HAP-1 (cell line): ENCODE measurements around the gene B4GALT1.

ENCODE experiments used
- DNase-seq, 2 experiments: peaks; one replicate each; pipeline ENCODE4 v3.0.0-alpha.2; 2016 to 2020; ENCODE audit warnings: low spot score in 2 of 2
- H3K27me3 ChIP-seq: fragments of 250-450 bp; sonication (Bioruptor Pico); 2 replicates; pipeline ENCODE4 v1.5.1; 2020; ENCODE audit warnings: low read depth, mild to moderate bottlenecking, moderate library complexity
- H3K36me3 ChIP-seq: fragments of 250-450 bp; sonication (Bioruptor Pico); replicated peaks from 2 replicates; pipeline ENCODE4 v1.5.1; 2020; ENCODE audit warnings: mild to moderate bottlenecking
- H3K4me1 ChIP-seq: fragments of 250-450 bp; sonication (Bioruptor Pico); 2 replicates; pipeline ENCODE4 v1.5.1; 2020; ENCODE audit warnings: mild to moderate bottlenecking
- H3K4me3 ChIP-seq: fragments of 250-450 bp; sonication (Bioruptor Pico); 2 replicates; pipeline ENCODE4 v1.5.1; 2020; ENCODE audit warnings: mild to moderate bottlenecking, moderate library complexity
- H3K9me3 ChIP-seq: fragments of 250-450 bp; sonication (Bioruptor Pico); 2 replicates; pipeline ENCODE4 v1.5.1; 2020; ENCODE audit warnings: mild to moderate bottlenecking, moderate library complexity
- in situ Hi-C: fragments of 300-500 bp; cut with MboI; formaldehyde crosslinking; loops from 3 replicates; pipeline ENCODE4 v1.14.3; 2020; ENCODE audit warnings: low sequenced_read_pairs, inconsistent platforms, mixed read lengths

B4GALT1 gene

DNA sequence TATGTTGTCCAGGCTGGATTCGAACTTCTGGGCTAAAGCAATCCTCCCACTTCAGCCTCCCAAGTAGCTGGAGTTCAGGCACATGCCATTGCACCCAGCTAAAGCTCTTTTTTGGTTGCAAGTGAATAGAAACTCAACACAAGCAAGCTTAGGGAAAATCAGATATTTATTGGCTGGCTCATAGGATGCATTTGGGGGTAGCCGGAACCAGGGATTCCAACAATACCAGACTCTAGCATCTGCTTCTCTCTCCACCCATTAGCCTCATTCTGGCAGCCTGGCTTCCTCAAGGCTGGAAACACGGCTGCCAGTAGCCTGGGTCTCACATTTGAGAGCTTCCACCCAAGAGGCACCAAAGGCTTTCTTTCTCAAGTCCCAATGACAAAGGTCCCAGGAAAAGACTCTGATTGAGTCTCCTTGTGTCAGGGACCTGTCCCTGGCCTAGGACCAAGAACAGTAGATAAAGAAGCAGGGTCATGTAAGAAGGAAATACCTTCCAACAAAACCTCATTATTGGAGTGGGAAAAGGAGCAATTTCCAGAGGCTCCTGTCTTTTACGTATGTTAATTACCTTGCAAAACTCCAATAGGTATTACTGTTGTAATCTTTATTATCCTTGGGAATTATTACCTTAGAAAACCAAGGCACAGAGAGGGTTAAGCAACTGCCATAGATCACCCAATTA is 23.0 kb upstream of the B4GALT1 start:
- no peaks in the 10 kb centered on the region for H3K4me1 ChIP-seq
- in situ Hi-C loops: no loop called here
- H3K27me3 ChIP-seq: no peaks in the 10 kb centered on the region
- no peak overlapping the region for H3K4me3 ChIP-seq
- no peaks in the 10 kb centered on the region for H3K36me3 ChIP-seq
- H3K9me3 ChIP-seq: no peaks in the 10 kb centered on the region
- no peak for DNase-seq

DNA sequence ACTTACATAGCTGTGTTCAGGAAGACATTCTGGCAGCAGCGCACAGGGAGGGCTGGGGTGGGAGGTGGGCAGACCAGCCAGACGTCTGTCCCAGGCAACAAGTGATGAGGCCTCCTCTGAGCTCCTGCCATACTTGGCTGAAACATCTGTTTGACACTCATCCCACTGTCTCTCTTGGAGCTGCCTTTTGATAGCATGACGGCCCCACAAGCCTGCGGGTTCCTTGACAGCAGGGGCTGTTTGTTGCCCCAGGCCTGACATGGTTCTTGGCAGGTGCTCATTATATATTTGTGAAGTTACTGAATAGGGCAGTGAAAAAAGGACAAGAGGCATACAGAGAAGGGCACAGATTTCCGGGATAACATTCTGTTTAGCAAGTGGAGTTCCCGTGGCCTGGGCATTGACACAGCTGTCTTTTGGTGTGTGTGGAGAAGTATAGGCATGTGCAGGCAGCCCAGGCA is 22.2 kb upstream of the B4GALT1 start:
- no peak for DNase-seq
- H3K27me3 ChIP-seq: no peaks in the 10 kb centered on the region; the same call in 1 of the 2 replicates
- H3K9me3 ChIP-seq: no peaks in the 10 kb centered on the region
- no peaks in the 10 kb centered on the region for H3K36me3 ChIP-seq
- no peaks in the 10 kb centered on the region for H3K4me1 ChIP-seq
- no peak overlapping the region for H3K4me3 ChIP-seq
- in situ Hi-C loops: no loop called here

DNA sequence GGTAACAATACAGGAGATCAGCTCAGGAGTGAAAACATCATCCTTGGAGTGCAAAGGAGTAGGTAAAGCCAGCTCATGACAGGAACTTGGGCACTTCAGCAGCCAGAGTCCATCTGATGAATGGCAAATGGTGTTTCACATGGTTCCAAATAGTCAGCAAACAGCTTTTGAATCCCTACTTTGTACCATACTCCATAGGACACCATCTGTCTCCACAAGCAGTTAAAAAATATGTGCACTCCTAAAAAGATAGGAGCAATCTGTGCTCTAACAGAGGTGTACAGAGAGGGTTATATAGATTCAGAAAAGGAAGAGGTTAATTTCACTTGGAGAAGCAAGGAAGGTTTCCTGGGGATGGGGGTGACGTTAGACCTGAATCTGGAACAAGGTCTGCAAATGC is 21.6 kb upstream of the B4GALT1 start:
- Histone ChIP-seq H3K27me3 (no peaks in the 10 kb centered on the region; the same call in 1 of the 2 replicates), H3K36me3 (no peaks in the 10 kb centered on the region), H3K9me3 (no peaks in the 10 kb centered on the region), H3K4me3 (no peak overlapping the region), H3K4me1 (no peaks in the 10 kb centered on the region)
- in situ Hi-C loops: no loop called here
- no peak for DNase-seq

DNA sequence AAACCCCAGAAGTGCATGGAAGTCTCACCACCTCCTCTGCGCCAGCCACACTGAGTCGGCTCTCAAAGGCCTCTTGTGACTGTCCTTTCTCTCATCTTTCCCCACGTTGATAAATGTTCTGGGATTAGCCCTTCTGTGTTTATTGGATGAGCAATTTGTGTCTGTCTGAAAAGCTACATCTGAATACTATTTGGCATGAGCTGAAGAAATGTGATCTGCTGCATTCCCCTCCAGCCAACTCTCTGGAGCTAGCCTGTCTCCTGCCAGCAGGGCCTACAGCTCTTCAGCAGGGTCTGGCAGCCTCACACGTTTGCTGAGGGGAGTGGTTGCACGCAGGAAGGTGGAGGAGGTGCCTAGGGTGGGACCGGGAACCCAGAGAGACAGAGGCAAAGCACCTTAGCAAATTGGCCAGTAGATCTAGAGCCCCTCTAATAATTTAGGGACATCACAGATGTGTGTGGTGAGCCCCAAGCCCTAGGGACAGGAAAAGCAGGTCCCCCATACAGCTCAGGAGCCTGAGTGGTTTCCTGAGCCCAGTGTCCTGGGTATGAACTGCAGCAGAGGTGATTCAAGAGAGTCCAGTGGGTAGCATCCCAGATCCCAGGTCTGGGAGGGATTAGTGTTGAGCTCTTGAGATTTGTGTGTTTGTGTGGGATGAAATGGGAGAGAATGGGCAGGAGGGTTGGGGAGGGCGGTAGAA is 20.5 kb upstream of the B4GALT1 start:
- H3K4me1 ChIP-seq: no peaks in the 10 kb centered on the region
- H3K36me3 ChIP-seq: no peaks in the 10 kb centered on the region
- H3K4me3 ChIP-seq: no peak overlapping the region
- H3K27me3 ChIP-seq: no peaks in the 10 kb centered on the region; the same call in 1 of the 2 replicates
- no peaks in the 10 kb centered on the region; the same call in 1 of the 2 replicates for H3K9me3 ChIP-seq
- in situ Hi-C loops: no loop called here
- DNase-seq: no peak

DNA sequence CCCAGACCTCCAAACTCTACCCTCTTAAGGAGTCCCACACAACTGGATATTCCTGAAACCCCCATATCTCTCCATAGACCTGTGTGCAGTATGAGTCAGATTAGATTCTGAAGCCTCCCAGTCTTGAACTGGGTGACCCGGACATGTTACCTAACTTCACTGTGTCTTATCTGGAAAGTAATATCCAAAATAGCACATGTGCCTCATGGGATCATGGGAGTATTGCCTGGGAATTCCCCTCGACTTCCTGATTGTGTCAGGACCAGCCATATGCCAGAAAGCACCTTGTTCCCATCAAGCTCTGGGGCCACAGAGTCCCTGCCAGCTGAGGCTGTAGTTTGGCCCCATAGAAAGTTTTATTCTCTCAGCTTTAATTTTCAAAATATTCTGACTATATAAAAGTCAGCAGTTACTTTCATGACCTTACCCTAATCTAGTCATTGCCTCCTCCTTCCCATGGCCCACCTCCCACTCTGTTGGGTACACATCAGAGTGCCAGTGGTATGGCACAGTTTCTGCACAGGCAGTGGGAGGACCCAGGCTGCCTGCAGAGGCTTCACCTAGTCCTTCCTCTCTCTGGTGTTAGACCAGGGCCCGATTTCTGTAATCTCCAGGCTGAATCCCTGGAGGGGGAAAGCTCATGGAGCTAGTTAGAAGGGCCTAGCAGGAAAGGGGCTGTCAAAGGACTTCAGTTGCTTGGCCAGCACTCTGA is 19.5 kb upstream of the B4GALT1 start:
- in situ Hi-C loops: no loop called here
- Histone ChIP-seq H3K4me3 (no peak overlapping the region), H3K9me3 (no peaks in the 10 kb centered on the region; the same call in 1 of the 2 replicates)

DNA sequence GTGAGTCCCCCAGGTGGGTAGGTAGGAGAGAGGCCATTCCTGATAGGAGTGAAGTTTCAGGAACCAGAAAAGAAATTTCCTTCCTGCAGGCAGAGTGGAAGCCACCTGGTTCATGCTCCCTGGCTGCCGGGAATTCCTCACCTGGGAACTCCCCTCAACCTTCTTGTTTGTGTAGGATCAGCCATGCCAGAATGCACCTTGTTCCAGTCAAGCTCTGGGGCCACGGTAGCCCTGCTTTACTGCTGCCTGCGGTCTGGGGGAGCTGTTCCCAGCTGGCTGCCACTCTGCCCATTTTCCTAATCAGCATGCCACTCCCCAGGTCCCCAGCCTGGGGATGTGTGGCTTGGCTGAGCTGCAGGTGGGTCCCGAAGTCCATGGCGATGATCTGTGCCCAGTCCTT is 18.7 kb upstream of the B4GALT1 start:
- Histone ChIP-seq H3K9me3 (no peaks in the 10 kb centered on the region; the same call in 1 of the 2 replicates), H3K4me3 (no peak overlapping the region), H3K4me1 (no peaks in the 10 kb centered on the region), H3K36me3 (no peaks in the 10 kb centered on the region), H3K27me3 (no peaks in the 10 kb centered on the region; the same call in 1 of the 2 replicates)
- in situ Hi-C loops: no loop called here
- DNase-seq: no peak

More for the DNA sequence above, 19.5 kb upstream of the B4GALT1 start:
- DNase-seq: no peak
- no peaks in the 10 kb centered on the region for H3K4me1 ChIP-seq
- H3K27me3 ChIP-seq: no peaks in the 10 kb centered on the region; the same call in 1 of the 2 replicates
- no peaks in the 10 kb centered on the region for H3K36me3 ChIP-seq

DNA sequence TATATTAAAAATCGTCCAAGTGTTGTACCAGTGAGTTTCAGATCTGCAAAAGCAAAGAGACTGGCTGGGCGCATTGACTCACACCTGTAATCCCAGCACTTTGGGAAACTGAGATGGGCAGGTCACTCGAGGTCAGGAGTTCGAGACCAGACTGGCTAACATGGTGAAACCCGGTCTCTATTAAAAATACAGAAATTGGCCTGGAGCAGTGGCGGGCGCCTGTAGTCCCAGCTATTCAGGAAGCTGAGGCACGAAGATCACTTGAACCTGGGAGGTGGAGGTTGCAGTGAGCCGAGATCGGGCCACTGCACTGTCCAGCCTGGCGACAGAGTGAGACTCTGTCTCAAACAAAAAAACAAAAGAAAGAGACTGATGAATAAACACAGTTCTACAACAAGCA is 18.3 kb upstream of the B4GALT1 start:
- Histone ChIP-seq H3K36me3 (no peaks in the 10 kb centered on the region), H3K27me3 (peaks cover under 1% of the 10 kb centered on the region; the same call in 1 of the 2 replicates), H3K9me3 (no peaks in the 10 kb centered on the region; the same call in 1 of the 2 replicates), H3K4me1 (no peaks in the 10 kb centered on the region), H3K4me3 (no peak overlapping the region)
- DNase-seq: no peak
- in situ Hi-C loops: no loop called here

DNA sequence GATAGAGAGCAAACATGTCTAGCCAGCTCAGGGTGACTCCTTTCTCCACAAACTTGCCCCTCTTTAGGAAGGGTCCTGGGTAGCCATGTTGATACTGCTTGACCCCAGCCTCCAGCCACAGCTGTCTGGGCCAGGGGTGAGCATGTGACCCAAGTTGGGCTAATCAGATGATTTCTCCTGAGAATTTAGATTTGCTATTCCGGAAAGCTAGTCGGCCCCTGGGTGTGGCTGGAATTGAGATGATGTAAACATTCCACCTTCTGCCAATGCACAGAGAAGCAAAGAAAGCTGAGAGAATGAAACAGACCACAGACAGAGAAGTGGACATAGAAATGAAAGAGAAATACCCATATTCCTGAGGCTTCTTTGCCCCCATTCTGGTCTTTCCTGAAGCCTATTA is 17.8 kb upstream of the B4GALT1 start:
- H3K27me3 ChIP-seq: peaks cover 3% of the 10 kb centered on the region; the same call in 1 of the 2 replicates
- DNase-seq: no peak
- no peaks in the 10 kb centered on the region; the same call in 1 of the 2 replicates for H3K9me3 ChIP-seq
- H3K4me3 ChIP-seq: no peak overlapping the region
- in situ Hi-C loops: no loop called here
- H3K4me1 ChIP-seq: no peaks in the 10 kb centered on the region
- no peaks in the 10 kb centered on the region for H3K36me3 ChIP-seq

DNA sequence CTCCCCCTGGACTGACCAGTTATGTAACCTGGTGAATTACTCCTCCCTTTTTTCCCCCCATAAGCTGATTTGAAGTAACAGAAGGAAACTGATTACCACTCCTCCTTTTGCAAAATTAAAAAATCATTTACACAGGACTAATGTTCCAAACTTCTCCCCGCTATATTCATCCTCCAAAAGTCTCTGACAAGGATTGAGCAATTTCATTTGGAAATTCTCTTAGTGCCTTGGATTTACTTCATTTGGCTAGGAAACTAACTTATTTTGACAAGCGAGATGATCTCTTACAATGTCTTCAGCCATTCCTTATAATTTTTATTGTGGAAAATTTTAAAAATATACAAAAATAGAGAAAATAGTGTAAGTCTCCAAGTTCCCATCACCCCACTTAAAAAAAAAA is 15.4 kb upstream of the B4GALT1 start:
- Histone ChIP-seq H3K4me1 (no peaks in the 10 kb centered on the region), H3K4me3 (no peak overlapping the region), H3K36me3 (no peaks in the 10 kb centered on the region), H3K9me3 (no peaks in the 10 kb centered on the region; the same call in 1 of the 2 replicates), H3K27me3 (peaks cover 8% of the 10 kb centered on the region)
- DNase-seq: no peak
- in situ Hi-C loops: no loop called here

DNA sequence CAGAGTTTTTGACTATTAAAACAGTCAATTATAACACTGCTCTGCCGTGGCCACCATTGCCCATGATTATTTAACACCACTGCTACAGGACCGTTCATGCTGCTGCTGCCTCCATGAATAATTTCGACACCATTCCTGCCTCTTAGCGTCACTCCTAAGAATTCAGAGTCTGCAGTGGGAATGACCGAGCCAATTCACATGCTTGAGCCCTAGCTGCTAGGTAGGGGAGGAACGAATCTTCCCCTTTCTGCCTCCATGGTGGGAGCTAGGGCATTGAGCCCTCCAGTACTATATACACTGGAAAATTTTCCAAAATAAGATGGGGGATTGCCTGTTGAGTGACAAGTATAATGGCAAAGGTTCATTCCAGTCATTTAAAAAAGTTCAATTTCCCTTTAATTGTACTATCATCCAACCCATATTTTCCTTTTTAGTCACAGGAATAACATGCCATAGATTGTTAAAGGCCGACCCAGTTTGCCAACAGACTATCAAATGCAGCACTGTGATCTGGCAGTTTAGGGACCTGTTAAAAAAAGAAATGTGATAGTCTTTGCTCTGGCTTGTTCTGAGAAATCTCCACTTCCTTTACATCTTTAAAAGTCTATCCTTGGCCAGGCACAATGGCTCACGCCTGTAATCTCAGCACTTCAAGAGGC is 13.5 kb upstream of the B4GALT1 start:
- H3K9me3 ChIP-seq: no peaks in the 10 kb centered on the region; the same call in 1 of the 2 replicates
- H3K4me1 ChIP-seq: no peaks in the 10 kb centered on the region
- peaks cover 8% of the 10 kb centered on the region for H3K27me3 ChIP-seq
- in situ Hi-C loops: no loop called here
- no peaks in the 10 kb centered on the region for H3K36me3 ChIP-seq
- no peak overlapping the region for H3K4me3 ChIP-seq
- no peak for DNase-seq

DNA sequence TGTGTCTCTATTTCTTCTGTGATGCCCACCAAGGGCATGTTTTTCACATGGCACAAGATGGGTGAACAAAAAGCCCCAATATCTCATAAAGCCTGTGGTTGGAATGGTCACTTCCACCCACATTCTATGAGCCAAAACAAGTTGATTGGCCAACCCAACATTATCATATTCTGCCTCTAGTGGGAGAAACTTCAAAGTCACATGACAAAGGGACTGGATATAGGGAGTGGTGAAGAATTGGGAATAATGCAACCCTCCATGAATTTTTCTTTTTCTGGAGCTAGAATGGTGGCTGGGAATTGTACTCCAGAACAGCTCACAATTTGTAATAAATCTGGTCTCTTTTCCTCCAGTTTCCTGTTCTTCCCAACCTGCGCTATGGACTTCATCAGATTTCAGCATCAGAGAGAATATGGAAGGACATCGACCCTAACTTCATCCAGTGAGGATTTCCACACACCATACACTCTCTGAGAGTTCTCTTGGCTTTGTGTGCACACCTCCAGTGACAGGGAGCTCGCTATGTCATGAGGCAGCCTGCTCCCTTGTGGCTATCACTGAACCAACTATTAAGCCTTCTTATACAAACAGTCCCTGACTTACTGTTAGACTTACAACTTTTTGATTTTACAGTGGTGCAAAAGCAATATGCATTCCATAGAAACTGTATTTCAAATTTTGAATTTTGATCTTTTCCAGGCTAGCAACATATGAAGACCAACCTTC is 12.0 kb upstream of the B4GALT1 start:
- in situ Hi-C loops: no loop called here
- Histone ChIP-seq H3K27me3 (peaks cover 8% of the 10 kb centered on the region), H3K4me3 (no peak overlapping the region), H3K4me1 (no peaks in the 10 kb centered on the region), H3K36me3 (no peaks in the 10 kb centered on the region), H3K9me3 (no peaks in the 10 kb centered on the region; the same call in 1 of the 2 replicates)
- DNase-seq: no peak

DNA sequence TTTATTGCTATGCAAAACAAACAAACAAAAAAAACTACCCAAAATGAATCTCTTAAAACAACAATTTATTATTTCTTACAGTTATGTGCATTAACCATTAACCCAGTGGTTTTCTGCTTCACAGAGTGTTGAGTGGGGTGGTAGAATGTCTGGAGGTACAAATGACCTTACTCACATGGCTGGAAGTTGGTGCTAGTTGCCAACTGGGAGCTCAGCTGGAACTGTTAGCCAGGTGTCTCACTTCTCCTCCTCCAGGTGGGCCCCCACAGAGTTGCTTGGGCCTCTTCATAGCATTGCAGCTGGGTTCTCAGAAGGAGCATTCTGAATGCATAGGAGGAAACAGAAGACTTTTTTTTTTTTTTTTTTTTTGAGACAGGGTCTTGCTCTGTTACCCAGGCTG is 10.5 kb upstream of the B4GALT1 start:
- no peak overlapping the region for H3K4me3 ChIP-seq
- no peaks in the 10 kb centered on the region for H3K9me3 ChIP-seq
- H3K27me3 ChIP-seq: peaks cover 8% of the 10 kb centered on the region
- no peaks in the 10 kb centered on the region for H3K36me3 ChIP-seq
- in situ Hi-C loops: no loop called here
- no peaks in the 10 kb centered on the region for H3K4me1 ChIP-seq
- DNase-seq: no peak

DNA sequence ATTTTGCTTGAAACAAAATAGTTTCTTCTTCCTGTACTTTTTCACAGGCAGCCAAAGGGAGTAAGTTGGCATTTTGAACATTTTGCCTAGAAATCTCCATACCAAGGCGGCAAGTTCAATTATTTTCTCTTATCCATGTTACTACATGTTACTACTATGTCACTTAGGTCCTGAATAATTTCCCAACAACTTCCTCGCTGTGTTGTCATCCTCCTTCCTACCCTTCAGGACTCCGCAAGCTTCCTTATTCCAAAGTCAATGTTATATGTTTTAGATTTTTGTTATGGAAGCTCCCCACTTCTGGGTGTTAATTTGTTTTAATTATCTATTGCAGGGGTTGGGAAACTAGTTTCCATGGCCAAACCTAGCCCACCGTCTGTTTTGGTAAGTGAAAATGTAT is 9.9 kb upstream of the B4GALT1 start:
- H3K4me3 ChIP-seq: no peak overlapping the region
- no peaks in the 10 kb centered on the region for H3K36me3 ChIP-seq
- H3K9me3 ChIP-seq: no peaks in the 10 kb centered on the region
- H3K27me3 ChIP-seq: peaks cover 8% of the 10 kb centered on the region
- H3K4me1 ChIP-seq: no peaks in the 10 kb centered on the region
- in situ Hi-C loops: no loop called here
- no peak for DNase-seq
